Neuronal stem cell (in vitro differentiated cells): ENCODE data around the gene CFAP57.

Source experiments
- DNase-seq: peaks from one replicate; pipeline ENCODE4 v3.0.0-alpha.2; 2013; ENCODE audit warnings: low spot score
- H2AFZ ChIP-seq: one replicate; pipeline ENCODE4 v1.6.1; 2013; ENCODE audit warnings: mild to moderate bottlenecking, low read length, inconsistent platforms
- H2AK5ac ChIP-seq: 2 replicates; pipeline ENCODE4 v1.6.1; 2013; ENCODE audit warnings: low read depth, mild to moderate bottlenecking, inconsistent platforms, low read length, moderate library complexity, mixed read lengths
- H2BK120ac ChIP-seq: 2 replicates; pipeline ENCODE4 v1.6.1; 2013; ENCODE audit warnings: low read depth, mild to moderate bottlenecking, inconsistent platforms, low read length, moderate library complexity, mixed read lengths
- H2BK12ac ChIP-seq: one replicate; pipeline ENCODE4 v1.6.1; 2013; ENCODE audit warnings: low read length, inconsistent platforms
- H2BK15ac ChIP-seq: 2 replicates; pipeline ENCODE4 v1.6.1; 2013; ENCODE audit warnings: mild to moderate bottlenecking, low read length, inconsistent platforms, mixed read lengths
- H2BK5ac ChIP-seq: one replicate; pipeline ENCODE4 v1.6.1; 2013; ENCODE audit warnings: inconsistent platforms, mild to moderate bottlenecking, low read length, moderate library complexity
- H3K14ac ChIP-seq: one replicate; pipeline ENCODE4 v1.6.1; 2013; ENCODE audit warnings: low read length, inconsistent platforms
- H3K18ac ChIP-seq: 2 replicates; pipeline ENCODE4 v1.6.1; 2013; ENCODE audit warnings: low read length, inconsistent platforms
- H3K23ac ChIP-seq: 2 replicates; pipeline ENCODE4 v1.6.1; 2013; ENCODE audit warnings: low read depth, mild to moderate bottlenecking, mixed read lengths, low read length, inconsistent platforms; ENCODE audit not compliant: poor library complexity
- H3K27ac ChIP-seq: replicated peaks from 3 replicates; pipeline ENCODE4 v1.5.1; 2013; ENCODE audit warnings: low read length, inconsistent platforms
- H3K27me3 ChIP-seq, 3 experiments: 2 replicates each; pipeline ENCODE4 v1.6.1; 2013; ENCODE audit warnings: low read length in 3 of 3, mild to moderate bottlenecking in 2 of 3, inconsistent platforms in 1 of 3, low read depth in 1 of 3, mixed read lengths in 1 of 3, moderate library complexity in 1 of 3; ENCODE audit not compliant: control insufficient read depth in 3 of 3, insufficient read depth in 3 of 3
- H3K36me3 ChIP-seq, 2 donors: replicated peaks in 1 of 2; 2 replicates each; pipeline ENCODE4 v1.6.1; 2013; ENCODE audit warnings: low read length in 2 of 2; ENCODE audit not compliant: control insufficient read depth in 2 of 2, insufficient read depth in 2 of 2
- H3K4ac ChIP-seq: 2 replicates; pipeline ENCODE4 v1.6.1; 2013; ENCODE audit warnings: inconsistent platforms, mild to moderate bottlenecking, low read length, moderate library complexity
- H3K4me1 ChIP-seq, 2 donors: 1 replicate in 1 of 2; 2 replicates in 1 of 2; pipeline ENCODE4 v1.6.1; 2013; ENCODE audit warnings: low read length in 2 of 2, low read depth in 1 of 2; ENCODE audit not compliant: control insufficient read depth in 2 of 2, insufficient read depth in 1 of 2
- H3K4me2 ChIP-seq: one replicate; pipeline ENCODE4 v1.6.1; 2013; ENCODE audit warnings: mild to moderate bottlenecking, low read length, inconsistent platforms; ENCODE audit not compliant: insufficient read depth, poor library complexity, severe bottlenecking
- H3K4me3 ChIP-seq, 2 donors: 2 replicates each; pipeline ENCODE4 v1.5.1; 2013; ENCODE audit warnings: low read length in 2 of 2, mild to moderate bottlenecking in 2 of 2, inconsistent platforms in 1 of 2, moderate library complexity in 1 of 2
- H3K79me1 ChIP-seq: one replicate; pipeline ENCODE4 v1.6.1; 2013; ENCODE audit warnings: low read depth, mild to moderate bottlenecking, inconsistent platforms, low read length, moderate library complexity
- H3K9ac ChIP-seq: one replicate; pipeline ENCODE4 v1.6.1; 2013; ENCODE audit warnings: mild to moderate bottlenecking, low read depth, low read length, inconsistent platforms; ENCODE audit not compliant: poor library complexity
- H3K9me3 ChIP-seq, 2 donors: replicated peaks in 1 of 2; 2 replicates each; pipeline versions ENCODE3 to v1.6.1; 2013; ENCODE audit warnings: low read length in 2 of 2, mild to moderate bottlenecking in 2 of 2, inconsistent platforms in 1 of 2, low read depth in 1 of 2, mixed read lengths in 1 of 2, moderate library complexity in 1 of 2; ENCODE audit not compliant: control insufficient read depth in 2 of 2, insufficient read depth in 1 of 2
- H4K8ac ChIP-seq: one replicate; pipeline ENCODE4 v1.6.1; 2013; ENCODE audit warnings: low read depth, mild to moderate bottlenecking, inconsistent platforms, low read length, moderate library complexity
- H4K91ac ChIP-seq: one replicate; pipeline ENCODE4 v1.6.1; 2013; ENCODE audit warnings: low read length, low read depth, mild to moderate bottlenecking, inconsistent platforms; ENCODE audit not compliant: poor library complexity
- WGBS, 2 donors: extraction: QIAGEN DNeasy Blood & Tissue Kit; methylation state at CpG; one replicate each; pipeline ENCODE4 v1.1.7; 2013; ENCODE audit warnings: missing lambda C conversion rate in 2 of 2, mixed read lengths in 1 of 2; ENCODE audit not compliant: insufficient read length in 2 of 2, insufficient replicate concordance in 1 of 2; ENCODE audit errors: extremely low coverage in 2 of 2; 5-methylcytosine and 5-hydroxymethylcytosine counted together

The CFAP57 gene

GRCh38 chr1:43153443-43153842 is 18.7 kb upstream of the CFAP57 start:
- Histone ChIP-seq H2AK5ac (no peak overlapping the region), H3K18ac (no peak overlapping the region), H3K36me3 (no peaks in the 10 kb centered on the region), H3K4ac (no peak overlapping the region), H2BK5ac (no peak overlapping the region), H3K23ac (no peak overlapping the region), H2BK12ac (no peak overlapping the region), H3K14ac (no peak overlapping the region), H3K4me1 (peaks cover under 1 to 2% of the 10 kb centered on the region in 2 donors), H3K27ac (no peak overlapping the region), H3K9me3 (peaks cover 0 to 4% of the 10 kb centered on the region in 2 donors), H3K27me3 (peaks cover 0 to 5% (median 0%) of the 10 kb centered on the region in 3 experiments), H2BK15ac (no peak overlapping the region), H3K4me2 (no peak overlapping the region), H3K4me3 (no peak overlapping the region), H2BK120ac (no peak overlapping the region), H2AFZ (no peak overlapping the region), H3K79me1 (no peaks in the 10 kb centered on the region), H4K8ac (no peak overlapping the region), H3K9ac (no peak overlapping the region), H4K91ac (no peak overlapping the region)
- DNase-seq = no peak
- WGBS, 2 donors = no CpG with 5 or more reads among the region's 6 CpGs

GRCh38 chr1:43156026-43156425 is 16.1 kb upstream of the CFAP57 start:
- Histone ChIP-seq H3K36me3 (no peaks in the 10 kb centered on the region), H2AK5ac (no peak overlapping the region), H3K27ac (no peak overlapping the region), H2BK12ac (no peak overlapping the region), H3K4ac (no peak overlapping the region), H3K14ac (no peak overlapping the region), H3K23ac (no peak overlapping the region), H4K91ac (no peak overlapping the region), H3K9ac (no peak overlapping the region), H3K4me3 (no peak overlapping the region), H4K8ac (no peak overlapping the region), H3K9me3 (peaks cover 0 to 4% of the 10 kb centered on the region in 2 donors), H3K18ac (no peak overlapping the region), H2BK120ac (no peak overlapping the region), H2AFZ (no peak overlapping the region), H3K79me1 (no peaks in the 10 kb centered on the region), H3K27me3 (no peaks in the 10 kb centered on the region), H3K4me1 (peaks cover 0 to 2% of the 10 kb centered on the region in 2 donors), H2BK15ac (no peak overlapping the region), H3K4me2 (no peak overlapping the region), H2BK5ac (no peak overlapping the region)
- DNase-seq = no peak
- no CpG with 5 or more reads among the region's 7 CpGs for WGBS, 2 donors

- H3K18ac ChIP-seq = no peak overlapping the region
- no peaks in the 10 kb centered on the region for H3K79me1 ChIP-seq
- peaks cover 31 to 67% of the 10 kb centered on the region in 2 donors for H3K36me3 ChIP-seq
- no peak overlapping the region for H2BK120ac ChIP-seq
- H3K4me3 ChIP-seq = no peak overlapping the region
- H3K14ac ChIP-seq = no peak overlapping the region
- H4K8ac ChIP-seq = no peak overlapping the region
- no peak for DNase-seq
- H4K91ac ChIP-seq = no peak overlapping the region
- no peak overlapping the region for H3K9ac ChIP-seq
- H2AK5ac ChIP-seq = no peak overlapping the region
- no peaks in the 10 kb centered on the region for H3K27me3 ChIP-seq
- H3K27ac ChIP-seq = no peak overlapping the region
- H2BK5ac ChIP-seq = no peak overlapping the region
- no peak overlapping the region for H2AFZ ChIP-seq
- H3K4me1 ChIP-seq = no peaks in the 10 kb centered on the region
- H2BK12ac ChIP-seq = no peak overlapping the region
- no peak overlapping the region for H3K4me2 ChIP-seq
- no peak overlapping the region for H3K4ac ChIP-seq
- no peaks in the 10 kb centered on the region for H3K9me3 ChIP-seq
- H2BK15ac ChIP-seq = no peak overlapping the region
- WGBS, 2 donors = no CpG with 5 or more reads among the region's 3 CpGs
- H3K23ac ChIP-seq = no peak overlapping the region
Observed at GRCh38 chr1:43165162-43165561, 7.0 kb upstream of the CFAP57 start.

GRCh38 chr1:43165765-43166164 is 6.4 kb upstream of the CFAP57 start:
- H3K27ac ChIP-seq = no peak overlapping the region
- no peaks in the 10 kb centered on the region for H3K4me1 ChIP-seq
- no peak for DNase-seq
- H3K4me2 ChIP-seq = no peak overlapping the region
- H2BK12ac ChIP-seq = no peak overlapping the region
- no peak overlapping the region for H3K4me3 ChIP-seq
- no peak overlapping the region for H4K8ac ChIP-seq
- no peak overlapping the region for H2AFZ ChIP-seq
- no peaks in the 10 kb centered on the region for H3K27me3 ChIP-seq
- H3K9ac ChIP-seq = no peak overlapping the region
- H2BK15ac ChIP-seq = no peak overlapping the region
- no peaks in the 10 kb centered on the region for H3K9me3 ChIP-seq
- H3K4ac ChIP-seq = no peak overlapping the region
- WGBS, 2 donors = no CpG with 5 or more reads among the region's 5 CpGs
- H3K79me1 ChIP-seq = peaks cover 2% of the 10 kb centered on the region
- no peak overlapping the region for H3K18ac ChIP-seq
- peaks cover 31 to 73% of the 10 kb centered on the region in 2 donors for H3K36me3 ChIP-seq
- H3K14ac ChIP-seq = no peak overlapping the region
- H3K23ac ChIP-seq = no peak overlapping the region
- H2BK120ac ChIP-seq = no peak overlapping the region
- H2BK5ac ChIP-seq = no peak overlapping the region
- H4K91ac ChIP-seq = no peak overlapping the region
- H2AK5ac ChIP-seq = no peak overlapping the region
